IMR-90 (cell line): ENCODE data around the gene KRT35. TPM values are rescaled to one million over a fixed set of nuclear protein-coding genes. Genes with fewer than 3 reads are reported as not detected.
A peak's percentile ranks its signal among the peaks of the same experiment; 100 is the strongest.

ENCODE experiments used
- ATAC-seq: fragments of 200-7000 bp; cut with Tn5 transposase; 2 replicates; pipeline ENCODE4 v1.9.1; 2020; ENCODE audit warnings: low read depth, mild to moderate bottlenecking, moderate library complexity
- BruUV-seq: library from RNA; stranded (reverse); fragments of 400-500 nt; replicated peaks from 2 replicates; lab custom pipeline; 2021; lab: Mats Ljungman, UMichigan
- CTCF ChIA-PET: fragments of 300-600 bp; formaldehyde crosslinking; extraction: SDS; loops from one replicate; lab custom pipeline; 2021; ENCODE audit warnings: antibody characterized with exemption; lab: Yijun Ruan, JAX
- POLR2A ChIA-PET: fragments of 300-600 bp; sonication (Branson Sonifier 250); formaldehyde crosslinking; loops from one replicate; lab custom pipeline; 2022; ENCODE audit warnings: antibody characterized with exemption; ENCODE audit not compliant: unreplicated experiment; lab: Charles Lee
- DNase-seq: peaks from one replicate; pipeline ENCODE4 v3.0.0; 2013
- H2AFZ ChIP-seq: replicated peaks from 2 replicates; pipeline ENCODE3; 2013; ENCODE audit warnings: low read length, mild to moderate bottlenecking; ENCODE audit not compliant: poor library complexity
- H2AK5ac ChIP-seq: 2 replicates; pipeline ENCODE4 v1.6.1; 2013; ENCODE audit warnings: low read depth, low read length, inconsistent platforms
- H2AK9ac ChIP-seq: replicated peaks from 2 replicates; pipeline ENCODE3; 2013; ENCODE audit warnings: mild to moderate bottlenecking, low read depth, low read length, moderate library complexity; ENCODE audit not compliant: poor library complexity
- H2BK120ac ChIP-seq: 2 replicates; pipeline ENCODE4 v1.6.1; 2013; ENCODE audit warnings: low read depth, low read length, inconsistent platforms
- H2BK15ac ChIP-seq: 3 replicates; pipeline ENCODE4 v1.6.1; 2013; ENCODE audit warnings: low read depth, low read length, inconsistent platforms
- H2BK20ac ChIP-seq: 2 replicates; pipeline ENCODE4 v1.6.1; 2013; ENCODE audit warnings: low read depth, mild to moderate bottlenecking, inconsistent platforms, low read length, moderate library complexity
- H2BK5ac ChIP-seq: 2 replicates; pipeline ENCODE4 v1.6.1; 2013; ENCODE audit warnings: mild to moderate bottlenecking, low read depth, low read length, inconsistent platforms; ENCODE audit not compliant: poor library complexity, severe bottlenecking
- H3K14ac ChIP-seq: replicated peaks from 2 replicates; pipeline ENCODE4 v1.6.1; 2013; ENCODE audit warnings: low read depth, low read length, inconsistent platforms
- H3K18ac ChIP-seq: 2 replicates; pipeline ENCODE4 v1.6.1; 2013; ENCODE audit warnings: low read depth, low read length, control low read depth
- H3K23ac ChIP-seq: 2 replicates; pipeline ENCODE4 v1.6.1; 2013; ENCODE audit warnings: low read depth, low read length, inconsistent platforms
- H3K27ac ChIP-seq: 2 replicates; pipeline ENCODE4 v1.5.1; 2013; ENCODE audit warnings: mild to moderate bottlenecking, control low read depth, low read length; ENCODE audit not compliant: insufficient read depth
- H3K27me3 ChIP-seq: 2 replicates; pipeline ENCODE4 v1.6.1; 2013; ENCODE audit warnings: low read length; ENCODE audit not compliant: control insufficient read depth, insufficient read depth
- H3K36me3 ChIP-seq: 2 replicates; pipeline ENCODE4 v1.6.1; 2013; ENCODE audit warnings: low read length, mixed read lengths; ENCODE audit not compliant: control insufficient read depth, insufficient read depth
- H3K4ac ChIP-seq: 2 replicates; pipeline ENCODE4 v1.6.1; 2013; ENCODE audit warnings: low read depth, low read length, inconsistent platforms
- H3K4me1 ChIP-seq: 2 replicates; pipeline ENCODE4 v1.6.1; 2013; ENCODE audit warnings: low read length, mixed read lengths; ENCODE audit not compliant: control insufficient read depth, insufficient read depth
- H3K4me2 ChIP-seq: 2 replicates; pipeline ENCODE4 v1.6.1; 2013; ENCODE audit warnings: low read depth, mild to moderate bottlenecking, control low read depth, low read length, moderate library complexity
- H3K4me3 ChIP-seq: 2 replicates; pipeline ENCODE4 v1.5.1; 2013; ENCODE audit warnings: low read depth, mild to moderate bottlenecking, control low read depth, low read length, moderate library complexity; ENCODE audit not compliant: insufficient read depth
- H3K56ac ChIP-seq: 2 replicates; pipeline ENCODE4 v1.6.1; 2013; ENCODE audit warnings: low read length, inconsistent platforms; ENCODE audit not compliant: insufficient read depth; ENCODE audit errors: extremely low read depth
- H3K79me1 ChIP-seq, 2 experiments: 2 replicates each; pipeline ENCODE4 v1.6.1; 2013; ENCODE audit warnings: low read length in 2 of 2, inconsistent platforms in 1 of 2, low read depth in 1 of 2
- H3K9ac ChIP-seq: 2 replicates; pipeline ENCODE4 v1.6.1; 2013; ENCODE audit warnings: low read depth, low read length, control low read depth
- H3K9me1 ChIP-seq: 2 replicates; pipeline ENCODE4 v1.6.1; 2013; ENCODE audit warnings: low read length, inconsistent platforms; ENCODE audit not compliant: insufficient read depth
- H3K9me3 ChIP-seq: 2 replicates; pipeline ENCODE4 v1.6.1; 2013; ENCODE audit warnings: low read length; ENCODE audit not compliant: control insufficient read depth, insufficient read depth
- H4K20me1 ChIP-seq: 2 replicates; pipeline ENCODE4 v1.6.1; 2013; ENCODE audit warnings: low read length, inconsistent platforms; ENCODE audit not compliant: insufficient read depth
- H4K5ac ChIP-seq: 2 replicates; pipeline ENCODE4 v1.6.1; 2013; ENCODE audit warnings: mild to moderate bottlenecking, low read depth, low read length, control low read depth
- H4K8ac ChIP-seq, 2 experiments: 2 replicates each; pipeline ENCODE4 v1.6.1; 2013; ENCODE audit warnings: low read depth in 2 of 2, low read length in 2 of 2, control low read depth in 1 of 2, inconsistent platforms in 1 of 2
- H4K91ac ChIP-seq: 2 replicates; pipeline ENCODE4 v1.6.1; 2013; ENCODE audit warnings: low read depth, low read length, inconsistent platforms; ENCODE audit not compliant: insufficient read depth
- CHD1 ChIP-seq: IDR thresholded peaks from 2 replicates; pipeline ENCODE4 v1.6.1; 2012; ENCODE audit warnings: low read depth, low read length, improper control_type of control experiment
- ELK1 ChIP-seq: fragments of 150-350 bp; IDR thresholded peaks from 2 replicates; pipeline ENCODE4 v1.6.1; 2016; ENCODE audit warnings: low read depth, mild to moderate bottlenecking, low read length, moderate library complexity, borderline replicate concordance
- FOS ChIP-seq: fragments of 150-350 bp; IDR thresholded peaks from 2 replicates; pipeline ENCODE4 v1.6.1; 2016; ENCODE audit warnings: low read depth, low read length
- MAZ ChIP-seq: IDR thresholded peaks from 2 replicates; pipeline ENCODE4 v1.6.1; 2012; ENCODE audit warnings: low read depth, mild to moderate bottlenecking, low read length, improper control_type of control experiment, moderate library complexity, borderline replicate concordance
- NFE2L2 ChIP-seq: fragments of 150-350 bp; IDR thresholded peaks from 2 replicates; pipeline ENCODE4 v1.6.1; 2016; ENCODE audit warnings: low read depth, mild to moderate bottlenecking, low read length
- RAD21 ChIP-seq: IDR thresholded peaks from 2 replicates; pipeline ENCODE4 v1.6.1; 2012; ENCODE audit warnings: low read length, improper control_type of control experiment
- SMC3 ChIP-seq: fragments of 150-350 bp; IDR thresholded peaks from 2 replicates; pipeline ENCODE4 v1.6.1; 2016; ENCODE audit warnings: low read depth, mild to moderate bottlenecking, antibody characterized with exemption, low read length, moderate library complexity
- WGBS, 2 experiments: methylation state at CpG; one replicate each; pipeline versions ENCODE4 v1.1.5 to v1.1.7; 2013; ENCODE audit warnings: missing lambda C conversion rate in 2 of 2; ENCODE audit not compliant: insufficient read length in 1 of 2; ENCODE audit errors: extremely low coverage in 2 of 2; 5-methylcytosine and 5-hydroxymethylcytosine counted together
- dilution Hi-C: fragments of 300-500 bp; cut with HindIII; formaldehyde crosslinking; loops from one replicate; pipeline ENCODE4 v1.14.3; 2018; ENCODE audit warnings: low sequenced_read_pairs; ENCODE audit not compliant: unreplicated experiment
- in situ Hi-C: fragments of 300-500 bp; cut with MboI; formaldehyde crosslinking; loops from 3 replicates; pipeline ENCODE4 v1.14.3; 2019; ENCODE audit warnings: low sequenced_read_pairs, inconsistent platforms, mixed read lengths
- intact Hi-C: fragments of 100-400 bp; cut with micrococcal nuclease; formaldehyde crosslinking; loops from 2 replicates; pipeline ENCODE4 v1.10.0; 2022
- polyA plus RNA-seq, 3 experiments: library from polyadenylated mRNA; depleted of rRNA; stranded (reverse); fragments of >200 nt; gene quantifications; 2 replicates each; pipeline ENCODE4 v1.2.3, GENCODE V29; 2012; ENCODE audit warnings: low replicate concordance in 1 of 3
- total RNA-seq: library from RNA; depleted of rRNA; stranded (reverse); fragments of >200 nt; gene quantifications from 2 replicates; pipeline ENCODE4 v1.2.3, GENCODE V29; 2012

Gene KRT35
- total and polyA plus RNA-seq, 2 of the 4 experiments (the other 2 are of a cell fraction), result not detected

- H2BK5ac ChIP-seq, result no peak overlapping the region
- peak overlapping the region; percentile 40 for H2AK5ac ChIP-seq
- H2AK9ac ChIP-seq, result peak overlapping the region; percentile 35
- peak overlapping the region; percentile 53; the same call in 1 of the 2 replicates for H4K91ac ChIP-seq
- H2BK120ac ChIP-seq, result peak overlapping the region; percentile 96; the same call in 1 of the 2 replicates
- in situ Hi-C loops (no loop called here), dilution Hi-C loops (no loop called here), intact Hi-C loops (no loop called here)
- H3K9ac ChIP-seq, result no peak overlapping the region
- H3K4me2 ChIP-seq, result no peak overlapping the region
- H3K36me3 ChIP-seq, result no peaks in the 10 kb centered on the region
- H3K79me1 ChIP-seq, result peaks cover 0 to 4% of the 10 kb centered on the region in 2 experiments; a peak in 1 of 4 replicates
- no peak overlapping the region for H3K56ac ChIP-seq
- no peak overlapping the region for H3K4me3 ChIP-seq
- peak overlapping the region; percentile 2 for H3K14ac ChIP-seq
- BruUV-seq, result no TSS peak
- H3K9me1 ChIP-seq, result peaks cover 8% of the 10 kb centered on the region; the same call in 1 of the 2 replicates
- CTCF ChIA-PET, result no interaction called here
- peak overlapping the region; percentile 73 for H3K4ac ChIP-seq
- H3K18ac ChIP-seq, result peak overlapping the region; percentile 0; the same call in 1 of the 2 replicates
- peaks cover 2% of the 10 kb centered on the region; the same call in 1 of the 2 replicates for H3K27me3 ChIP-seq
- TF ChIP-seq MAZ (no peak), FOS (no peak), CHD1 (no peak), NFE2L2 (no peak), RAD21 (no peak), SMC3 (no peak), ELK1 (no peak)
- peak overlapping the region; percentile 6; the same call in 1 of the 2 replicates for H3K23ac ChIP-seq
- H4K5ac ChIP-seq, result peak overlapping the region; percentile 7; the same call in 1 of the 2 replicates
- POLR2A ChIA-PET, result no interaction called here
- H2AFZ ChIP-seq, result peak overlapping the region; percentile 64
- H3K4me1 ChIP-seq, result peaks cover 27% of the 10 kb centered on the region
- H2BK15ac ChIP-seq, result peak overlapping the region; percentile 35; the same call in 2 of the 3 replicates
- H2BK20ac ChIP-seq, result peak overlapping the region; percentile 75
- no peak for ATAC-seq
- no peak overlapping the region for H3K27ac ChIP-seq
- WGBS, 2 experiments, result 82% methylated on average over 6 of the region's 19 CpGs; no CpG with 5 or more reads in 1 of the 2 experiments
- H4K8ac ChIP-seq, result peak overlapping the region in 1 of 2 experiments; percentile 88; a peak in 2 of 4 replicates
- DNase-seq, result no peak
- no peaks in the 10 kb centered on the region for H4K20me1 ChIP-seq
- no peaks in the 10 kb centered on the region for H3K9me3 ChIP-seq
Measured at GRCh38 chr17:41523787-41524186, 42.8 kb upstream of the KRT35 start.
